ENCODE results near the gene BCR. TPM values are rescaled to one million over a fixed set of nuclear protein-coding genes. Genes with fewer than 3 reads are reported as not detected.

Gene BCR
- total RNA-seq, 2 experiments from 2014 or later = 30.4 to 32.0 TPM

DNA sequence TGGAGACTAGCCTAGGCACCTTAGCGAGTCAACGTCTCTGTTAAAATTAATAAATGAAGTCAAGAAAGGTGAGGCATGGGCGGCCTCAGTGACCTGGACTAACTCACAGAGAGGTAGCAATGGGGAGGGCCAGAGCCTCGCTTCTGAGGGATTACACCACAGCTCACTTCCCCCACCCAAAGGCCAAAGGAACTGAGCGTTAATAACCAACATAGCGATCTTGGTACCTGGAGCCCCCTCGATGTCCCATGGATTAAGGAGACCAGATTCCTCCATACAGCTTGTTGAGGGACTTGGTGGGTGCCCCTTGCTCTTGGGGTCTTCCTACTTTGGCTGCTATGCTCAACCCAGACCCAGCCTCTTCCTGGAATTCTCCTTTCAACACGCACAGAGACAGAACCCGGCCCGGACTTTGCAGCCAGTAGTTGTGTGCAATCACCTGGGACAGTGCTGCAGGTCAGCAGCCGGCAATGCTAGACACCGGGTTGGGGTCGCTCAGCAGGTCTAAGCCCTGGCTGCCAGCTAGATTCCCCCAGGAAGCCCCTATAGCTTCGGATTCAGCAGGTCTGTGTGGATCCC, 70.6 kb downstream of the BCR start:
- intact Hi-C loops (cut with micrococcal nuclease) = no loop called here
- no peak overlapping the region for H3K4me3 Mint-ChIP-seq
- H3K36me3 Mint-ChIP-seq (ENCODE audit: low read depth) = peaks cover 4% of the 10 kb centered on the region
- no peaks in the 10 kb centered on the region for H3K9me3 Mint-ChIP-seq
- TF ChIP-seq, protein P1, sequence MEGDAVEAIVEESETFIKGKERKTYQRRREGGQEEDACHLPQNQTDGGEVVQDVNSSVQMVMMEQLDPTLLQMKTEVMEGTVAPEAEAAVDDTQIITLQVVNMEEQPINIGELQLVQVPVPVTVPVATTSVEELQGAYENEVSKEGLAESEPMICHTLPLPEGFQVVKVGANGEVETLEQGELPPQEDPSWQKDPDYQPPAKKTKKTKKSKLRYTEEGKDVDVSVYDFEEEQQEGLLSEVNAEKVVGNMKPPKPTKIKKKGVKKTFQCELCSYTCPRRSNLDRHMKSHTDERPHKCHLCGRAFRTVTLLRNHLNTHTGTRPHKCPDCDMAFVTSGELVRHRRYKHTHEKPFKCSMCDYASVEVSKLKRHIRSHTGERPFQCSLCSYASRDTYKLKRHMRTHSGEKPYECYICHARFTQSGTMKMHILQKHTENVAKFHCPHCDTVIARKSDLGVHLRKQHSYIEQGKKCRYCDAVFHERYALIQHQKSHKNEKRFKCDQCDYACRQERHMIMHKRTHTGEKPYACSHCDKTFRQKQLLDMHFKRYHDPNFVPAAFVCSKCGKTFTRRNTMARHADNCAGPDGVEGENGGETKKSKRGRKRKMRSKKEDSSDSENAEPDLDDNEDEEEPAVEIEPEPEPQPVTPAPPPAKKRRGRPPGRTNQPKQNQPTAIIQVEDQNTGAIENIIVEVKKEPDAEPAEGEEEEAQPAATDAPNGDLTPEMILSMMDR (IDR thresholded peaks at IDR 0.05) = no peak
- ChIA-PET POLR2A (no interaction called here), CTCF (interaction anchor here (0.7 to 4.3 kb wide), 5 partner anchors 9 to 74 kb away, joined by 3 to 15 read pairs (median 6); no protein-coding TSS in a partner anchor)
- no peaks in the 10 kb centered on the region for H3K27me3 Mint-ChIP-seq
- H3K27ac Mint-ChIP-seq = no peak overlapping the region
- ATAC-seq (no peak), DNase-seq (no peak)
- H3K4me1 Mint-ChIP-seq (ENCODE audit: low read depth) = peaks cover 57% of the 10 kb centered on the region

DNA sequence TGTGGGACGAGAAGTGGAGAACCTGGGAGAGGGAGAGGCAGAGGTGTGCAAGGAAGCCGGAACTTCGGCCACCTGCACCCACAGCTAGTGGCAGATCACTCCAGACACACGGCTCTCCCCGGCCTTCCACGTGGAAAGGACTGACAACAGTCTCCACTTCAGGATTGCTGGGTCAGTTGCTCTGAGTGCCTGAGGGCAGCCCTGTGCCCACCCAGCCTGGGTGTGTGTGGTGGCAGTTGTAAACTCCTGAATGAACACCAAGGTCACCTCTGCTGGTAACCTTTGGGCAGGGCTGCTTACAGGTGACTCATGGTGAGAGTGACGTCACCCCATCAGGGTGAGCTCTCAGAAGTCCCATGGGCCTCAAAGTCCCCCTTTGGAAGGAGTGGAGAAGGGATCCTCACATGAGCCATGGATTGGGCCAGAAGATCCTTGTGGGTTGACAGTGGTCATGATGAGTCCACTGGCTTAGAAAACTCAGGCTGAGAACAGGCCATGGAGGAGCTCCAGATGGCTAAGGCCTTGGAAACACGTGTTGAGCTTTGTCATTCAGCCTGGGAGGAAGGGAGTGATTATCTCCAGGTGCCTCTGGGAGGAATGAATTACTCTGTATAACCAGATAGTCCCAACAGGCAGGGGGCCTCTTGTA, 71.3 kb downstream of the BCR start:
- intact Hi-C loops (cut with micrococcal nuclease) = no loop called here
- ATAC-seq (peak; percentile 86), DNase-seq (peak; percentile 59)
- TF ChIP-seq, protein P1 (IDR thresholded peaks at IDR 0.05) = no peak
- Mint-ChIP-seq H3K4me3 (no peak overlapping the region), H3K4me1 (ENCODE audit: low read depth) (peaks cover 54% of the 10 kb centered on the region), H3K9me3 (no peaks in the 10 kb centered on the region), H3K36me3 (ENCODE audit: low read depth) (peaks cover 4% of the 10 kb centered on the region), H3K27me3 (no peaks in the 10 kb centered on the region), H3K27ac (peak overlapping the region; percentile 36)
- ChIA-PET CTCF (interaction anchor here (0.9 to 4.3 kb wide), 4 partner anchors 9 to 77 kb away, joined by 3 to 15 read pairs (median 8); no protein-coding TSS in a partner anchor), POLR2A (no interaction called here)

DNA sequence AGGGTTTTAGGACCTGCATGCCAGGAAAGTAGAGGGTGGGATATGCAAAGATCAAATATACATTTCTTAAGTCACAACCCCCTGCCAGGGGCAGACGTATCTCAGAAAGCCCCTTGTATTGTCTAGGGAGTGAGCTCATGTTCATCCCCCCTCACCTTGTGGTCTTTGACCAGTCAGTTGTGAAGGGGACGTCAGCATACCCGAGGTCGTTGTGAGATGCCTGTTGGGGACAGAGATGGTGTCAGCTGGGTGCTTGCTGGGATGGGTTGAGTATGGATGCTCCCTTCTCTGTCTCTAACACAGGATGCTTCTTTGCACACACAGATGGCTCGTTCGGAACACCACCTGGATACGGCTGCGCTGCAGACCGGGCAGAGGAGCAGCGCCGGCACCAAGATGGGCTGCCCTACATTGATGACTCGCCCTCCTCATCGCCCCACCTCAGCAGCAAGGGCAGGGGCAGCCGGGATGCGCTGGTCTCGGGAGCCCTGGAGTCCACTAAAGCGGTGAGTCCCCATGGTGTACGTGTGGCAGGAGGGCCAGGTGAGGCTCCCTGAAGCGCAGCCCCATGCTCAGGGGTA, 73.3 kb downstream of the BCR start:
- Mint-ChIP-seq H3K4me3 (no peak overlapping the region), H3K27ac (peak overlapping the region; percentile 46)

DNA sequence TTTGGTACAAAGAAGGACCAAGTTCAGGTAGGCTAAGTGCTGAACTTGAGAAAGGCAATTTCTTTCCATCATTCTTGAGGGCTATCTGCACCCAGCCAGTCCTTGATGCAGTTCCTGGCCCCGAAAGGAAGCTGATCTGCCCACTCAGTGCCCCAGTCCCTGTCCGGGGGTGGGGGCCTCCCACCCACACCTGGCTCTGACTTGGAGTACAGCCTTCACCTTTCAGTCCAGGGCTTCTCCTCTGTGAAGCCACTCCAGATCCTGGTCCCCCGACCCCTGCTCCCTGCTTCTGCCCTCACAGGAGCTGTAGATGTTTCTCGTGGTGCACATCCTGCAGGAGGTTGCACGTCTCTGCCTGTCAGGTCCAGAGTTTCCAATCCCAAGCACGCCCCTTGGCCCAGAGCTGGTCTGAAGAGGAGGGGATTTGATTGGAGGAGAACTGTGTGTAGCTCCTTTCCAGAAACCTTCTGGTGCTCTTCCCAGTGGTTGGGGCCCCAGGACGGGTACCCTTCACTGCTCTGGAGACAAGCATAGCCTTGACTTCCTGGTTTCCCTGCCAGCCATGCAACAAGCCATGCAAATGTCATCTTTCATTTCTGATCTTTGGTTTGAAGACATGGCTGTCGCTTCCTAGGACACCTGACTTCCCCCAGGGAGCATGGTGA, 75.3 kb downstream of the BCR start:
- no peak overlapping the region for H3K27ac Mint-ChIP-seq
- peaks cover 4% of the 10 kb centered on the region for H3K36me3 Mint-ChIP-seq (ENCODE audit: low read depth)
- no peak for ATAC-seq
- intact Hi-C loops (cut with micrococcal nuclease) = no loop called here
- no peak for DNase-seq
- no peak overlapping the region for H3K4me3 Mint-ChIP-seq
- H3K9me3 Mint-ChIP-seq = no peaks in the 10 kb centered on the region
- no peaks in the 10 kb centered on the region for H3K27me3 Mint-ChIP-seq
- TF ChIP-seq, protein P1 (IDR thresholded peaks at IDR 0.05) = no peak
- CTCF ChIA-PET = interaction anchor here (0.6 to 2.6 kb wide), 3 partner anchors 26 to 77 kb away, joined by 3 to 11 read pairs (median 4); no protein-coding TSS in a partner anchor
- H3K4me1 Mint-ChIP-seq (ENCODE audit: low read depth) = peaks cover 29% of the 10 kb centered on the region
- POLR2A ChIA-PET = no interaction called here

More for the DNA sequence above, 73.3 kb downstream of the BCR start:
- DNase-seq = no peak
- ATAC-seq = no peak
- H3K9me3 Mint-ChIP-seq = no peaks in the 10 kb centered on the region
- TF ChIP-seq, protein P1 (IDR thresholded peaks at IDR 0.05) = no peak
- H3K4me1 Mint-ChIP-seq (ENCODE audit: low read depth) = peaks cover 44% of the 10 kb centered on the region
- ChIA-PET CTCF (interaction anchor here (3.0 kb wide), 1 partner anchor 11 kb away, joined by 9 read pairs; no protein-coding TSS in a partner anchor), POLR2A (no interaction called here)
- H3K27me3 Mint-ChIP-seq = no peaks in the 10 kb centered on the region
- intact Hi-C loops (cut with micrococcal nuclease) = no loop called here
- peaks cover 4% of the 10 kb centered on the region for H3K36me3 Mint-ChIP-seq (ENCODE audit: low read depth)

Data from activated CD8-positive, alpha-beta T cell treated with anti-CD3 and anti-CD28 coated beads for 36 hours (primary cell).